Measurements from ENCODE around the gene BCAS1. TPM values are rescaled to one million over a fixed set of nuclear protein-coding genes. Genes with fewer than 3 reads are reported as not detected.

Gene BCAS1
- total RNA-seq, 2 donors from 2014 or later = not detected

DNA sequence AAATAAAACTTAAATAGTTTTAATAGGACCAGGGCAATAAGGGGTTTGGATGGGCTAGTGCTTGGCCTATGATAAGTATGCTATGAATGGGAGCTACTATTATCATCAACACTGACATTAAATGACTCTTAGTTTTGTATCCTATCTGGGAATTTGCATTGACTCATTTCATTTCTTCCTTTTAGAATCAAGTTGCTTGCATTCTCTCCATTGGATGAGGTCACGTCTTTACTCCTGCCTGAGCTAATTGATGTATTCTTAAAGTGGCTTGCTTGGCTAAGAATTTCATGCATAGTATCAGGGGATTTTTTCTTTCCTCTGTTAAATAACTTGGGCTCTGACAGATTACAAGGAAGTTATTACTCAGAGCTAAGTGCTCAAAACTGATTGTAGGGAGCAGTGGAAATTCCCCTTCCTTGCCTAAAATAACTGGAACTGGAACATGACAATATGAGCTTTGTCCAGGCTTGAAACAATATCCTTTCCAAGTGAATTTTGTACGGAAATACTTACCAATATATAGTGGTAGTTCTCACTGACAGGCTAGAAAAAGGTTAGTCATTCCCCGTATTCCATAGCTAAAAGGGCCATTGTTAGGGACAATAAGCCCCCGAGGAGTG, 169.9 kb downstream of the BCAS1 start:
- peak overlapping the region; percentile 60 for H3K27ac Mint-ChIP-seq
- no peaks in the 10 kb centered on the region for H3K36me3 Mint-ChIP-seq (ENCODE audit: insufficient read depth in 2 of 2)
- H3K9me3 Mint-ChIP-seq = no peaks in the 10 kb centered on the region
- DNase-seq (no peak), ATAC-seq (replicated peaks in 1 of 2) (peak; percentile 6 to 24)
- peak overlapping the region; percentile 6 to 23 for H3K4me3 Mint-ChIP-seq
- peaks cover 69% of the 10 kb centered on the region for H3K4me1 Mint-ChIP-seq (ENCODE audit: low read depth)
- no peaks in the 10 kb centered on the region for H3K27me3 Mint-ChIP-seq (ENCODE audit: low read depth)

DNA sequence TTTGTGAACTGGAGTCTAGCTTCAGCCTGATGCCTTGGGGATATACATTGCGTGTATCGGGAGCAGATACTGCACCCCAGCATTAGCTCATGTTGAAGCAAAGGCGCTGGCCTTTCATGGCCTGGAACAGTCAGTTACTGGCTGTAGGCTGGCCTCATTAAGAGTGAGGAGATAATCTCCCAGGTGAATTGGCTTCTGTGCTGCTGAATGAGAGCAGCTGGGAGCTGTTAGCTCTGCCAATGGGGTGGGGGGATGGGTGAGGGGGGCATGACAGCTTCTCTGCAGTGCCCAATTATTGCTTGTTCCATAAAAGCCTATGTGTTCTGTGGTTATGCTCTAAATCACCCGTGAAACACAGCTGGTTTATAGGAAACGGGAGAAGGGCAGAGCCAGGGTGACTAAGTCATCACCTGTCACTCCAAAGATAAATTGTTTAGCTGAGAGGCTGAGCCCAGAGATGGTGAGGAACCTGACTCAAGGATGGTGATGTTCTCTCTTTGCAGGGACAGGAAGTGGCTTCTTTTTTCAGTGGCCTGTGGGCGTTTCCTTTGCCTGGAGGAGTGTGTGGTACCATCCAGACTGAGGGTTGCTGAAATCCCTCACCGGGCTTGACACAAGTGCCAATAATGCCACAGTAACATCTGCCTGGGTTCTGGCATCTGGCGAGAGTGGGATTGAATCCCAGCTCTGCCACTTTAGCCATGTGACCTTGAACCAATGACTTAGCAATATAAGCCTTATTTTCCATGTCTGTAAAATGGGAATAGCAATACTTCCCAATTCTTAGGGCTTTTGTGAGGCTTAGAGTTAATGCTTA, 170.8 kb downstream of the BCAS1 start:
- Mint-ChIP-seq H3K36me3 (ENCODE audit: insufficient read depth in 2 of 2) (no peaks in the 10 kb centered on the region), H3K9me3 (no peaks in the 10 kb centered on the region), H3K27ac (peak overlapping the region; percentile 62), H3K4me3 (peak overlapping the region; percentile 24 to 52), H3K27me3 (ENCODE audit: low read depth) (no peaks in the 10 kb centered on the region), H3K4me1 (ENCODE audit: low read depth) (peaks cover 73% of the 10 kb centered on the region)
- ATAC-seq (replicated peaks in 1 of 2) (peak; percentile 91), DNase-seq (peak; percentile 80 to 89)

DNA sequence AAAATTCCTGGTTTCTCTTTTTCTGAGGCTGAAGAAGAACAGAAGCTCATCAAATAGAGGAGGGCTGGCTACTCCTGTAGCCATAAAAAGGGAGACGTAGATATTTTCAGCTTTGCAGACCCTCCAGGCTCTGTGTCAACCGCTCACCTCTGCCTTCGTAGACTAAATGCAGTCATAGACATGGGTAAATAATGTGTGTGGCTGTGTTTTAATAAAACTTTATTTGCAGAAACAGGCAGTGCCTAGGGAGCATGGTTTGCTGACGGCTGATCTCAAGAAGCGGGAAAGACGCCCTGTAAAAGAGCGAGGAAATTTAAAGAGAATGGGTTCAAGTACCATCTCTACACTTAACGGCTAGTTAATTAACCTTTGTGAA, 171.8 kb downstream of the BCAS1 start:
- DNase-seq (no peak), ATAC-seq (replicated peaks in 1 of 2) (no peak)
- Mint-ChIP-seq H3K36me3 (ENCODE audit: insufficient read depth in 2 of 2) (no peaks in the 10 kb centered on the region), H3K9me3 (no peaks in the 10 kb centered on the region), H3K4me3 (peak overlapping the region in 1 of 2 donors; percentile 38), H3K27ac (no peak overlapping the region), H3K4me1 (ENCODE audit: low read depth) (peaks cover 77% of the 10 kb centered on the region), H3K27me3 (ENCODE audit: low read depth) (no peaks in the 10 kb centered on the region)

DNA sequence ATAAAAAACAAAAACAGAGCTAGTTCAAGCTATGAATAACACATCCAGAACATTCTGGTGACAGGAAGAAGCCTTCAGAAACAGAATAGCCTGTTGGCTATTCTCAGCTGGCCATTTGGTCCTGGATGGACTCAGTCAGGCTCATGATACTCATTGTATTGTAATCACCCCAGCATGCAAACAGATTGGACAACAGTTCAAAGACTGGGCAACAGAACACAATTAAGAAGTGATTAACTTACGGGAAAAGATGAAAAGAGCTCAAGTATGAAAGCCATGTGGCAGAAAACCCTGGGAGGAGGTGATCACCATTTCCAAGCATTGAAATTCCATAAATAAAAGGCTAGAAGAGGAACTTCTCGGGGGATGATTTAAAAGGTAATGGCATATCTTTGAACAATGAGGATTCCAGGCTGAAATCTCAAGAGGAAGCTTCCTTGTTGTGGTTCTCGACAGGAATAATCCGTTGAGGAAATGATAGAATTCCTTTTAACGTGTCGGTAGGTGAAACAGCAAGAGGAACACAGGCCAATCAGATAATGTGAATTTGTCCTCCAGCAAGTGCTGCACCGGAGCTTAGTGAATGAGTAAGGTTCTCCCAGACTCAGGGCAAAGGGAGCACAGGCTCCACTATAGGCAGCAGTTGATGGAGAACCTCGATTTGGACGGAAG, 172.4 kb downstream of the BCAS1 start:
- Mint-ChIP-seq H3K9me3 (no peaks in the 10 kb centered on the region), H3K36me3 (ENCODE audit: insufficient read depth in 2 of 2) (peaks cover 0 to 2% of the 10 kb centered on the region in 2 donors), H3K4me1 (ENCODE audit: low read depth) (peaks cover 77% of the 10 kb centered on the region), H3K4me3 (no peak overlapping the region), H3K27ac (no peak overlapping the region), H3K27me3 (ENCODE audit: low read depth) (no peaks in the 10 kb centered on the region)
- DNase-seq = no peak
- ATAC-seq (replicated peaks in 1 of 2) = no peak

DNA sequence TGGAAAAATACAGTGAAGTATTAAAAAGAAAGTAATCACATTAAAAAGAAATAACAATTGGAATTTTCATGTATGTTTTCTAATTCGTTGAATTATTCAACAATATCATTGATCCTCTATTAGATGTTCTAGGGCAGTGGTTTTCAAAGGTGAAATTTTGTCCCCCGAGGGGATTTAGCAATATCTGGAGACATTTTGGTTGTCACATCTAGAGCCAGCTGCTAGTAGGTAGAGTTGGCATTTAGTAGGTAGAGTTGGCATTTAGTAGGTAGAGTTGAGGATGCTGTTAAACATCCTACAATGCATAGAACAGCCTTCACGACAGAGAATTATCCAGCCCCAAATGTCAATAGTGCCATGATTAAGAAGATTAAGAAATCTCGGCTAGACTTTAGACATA, 173.7 kb downstream of the BCAS1 start:
- no peaks in the 10 kb centered on the region for H3K9me3 Mint-ChIP-seq

DNA sequence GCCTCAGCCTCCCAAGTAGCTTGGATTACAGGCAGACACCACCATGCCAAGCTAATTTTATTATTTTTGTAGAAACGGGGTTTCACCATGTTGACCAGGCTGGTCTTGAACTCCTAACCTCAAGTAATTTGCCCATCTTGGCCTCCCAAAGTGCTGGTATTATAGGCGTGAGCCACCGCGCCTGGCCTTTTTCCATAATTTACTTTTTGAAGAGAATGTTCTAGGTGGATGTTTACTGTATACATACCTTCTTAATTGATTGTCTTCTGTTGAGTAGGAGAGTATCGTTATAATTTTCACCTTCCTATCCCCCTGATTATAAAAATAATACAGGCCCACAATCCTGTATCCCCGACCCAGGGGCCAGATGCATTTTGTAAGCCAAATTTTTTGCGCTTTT, 174.4 kb downstream of the BCAS1 start:
- no peak for ATAC-seq (replicated peaks in 1 of 2)
- Mint-ChIP-seq H3K4me1 (ENCODE audit: low read depth) (peaks cover 78% of the 10 kb centered on the region), H3K27me3 (ENCODE audit: low read depth) (no peaks in the 10 kb centered on the region), H3K4me3 (no peak overlapping the region), H3K9me3 (no peaks in the 10 kb centered on the region), H3K27ac (no peak overlapping the region), H3K36me3 (ENCODE audit: insufficient read depth in 2 of 2) (peaks cover 0 to 2% of the 10 kb centered on the region in 2 donors)
- DNase-seq = no peak

More for the DNA sequence above, 173.7 kb downstream of the BCAS1 start:
- Mint-ChIP-seq H3K4me3 (no peak overlapping the region), H3K27ac (no peak overlapping the region), H3K36me3 (ENCODE audit: insufficient read depth in 2 of 2) (peaks cover 0 to 2% of the 10 kb centered on the region in 2 donors), H3K27me3 (ENCODE audit: low read depth) (no peaks in the 10 kb centered on the region), H3K4me1 (ENCODE audit: low read depth) (peaks cover 75% of the 10 kb centered on the region)
- DNase-seq (no peak), ATAC-seq (replicated peaks in 1 of 2) (no peak)

DNA sequence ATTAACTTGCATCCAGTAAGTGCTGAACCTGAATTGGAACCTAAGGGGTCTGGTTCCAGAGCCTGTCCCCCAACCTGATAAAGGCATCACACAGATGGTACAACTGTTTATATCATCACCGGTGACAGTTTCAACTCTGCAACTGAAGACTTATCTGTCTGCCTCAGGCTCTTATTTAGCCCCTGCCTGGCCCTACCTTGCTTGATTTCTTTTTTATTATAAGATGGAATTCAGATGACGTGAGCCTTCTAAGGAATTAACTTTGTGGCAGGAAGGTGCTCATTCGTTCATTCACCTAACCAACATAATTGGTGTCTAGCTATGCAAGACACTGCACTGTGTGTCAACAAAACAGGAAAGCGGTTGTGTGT, 175.0 kb downstream of the BCAS1 start:
- Mint-ChIP-seq H3K9me3 (no peaks in the 10 kb centered on the region), H3K27ac (peak overlapping the region; percentile 54), H3K4me3 (no peak overlapping the region), H3K27me3 (ENCODE audit: low read depth) (no peaks in the 10 kb centered on the region), H3K36me3 (ENCODE audit: insufficient read depth in 2 of 2) (peaks cover 0 to 2% of the 10 kb centered on the region in 2 donors), H3K4me1 (ENCODE audit: low read depth) (peaks cover 78% of the 10 kb centered on the region)
- DNase-seq = no peak
- no peak for ATAC-seq (replicated peaks in 1 of 2)

DNA sequence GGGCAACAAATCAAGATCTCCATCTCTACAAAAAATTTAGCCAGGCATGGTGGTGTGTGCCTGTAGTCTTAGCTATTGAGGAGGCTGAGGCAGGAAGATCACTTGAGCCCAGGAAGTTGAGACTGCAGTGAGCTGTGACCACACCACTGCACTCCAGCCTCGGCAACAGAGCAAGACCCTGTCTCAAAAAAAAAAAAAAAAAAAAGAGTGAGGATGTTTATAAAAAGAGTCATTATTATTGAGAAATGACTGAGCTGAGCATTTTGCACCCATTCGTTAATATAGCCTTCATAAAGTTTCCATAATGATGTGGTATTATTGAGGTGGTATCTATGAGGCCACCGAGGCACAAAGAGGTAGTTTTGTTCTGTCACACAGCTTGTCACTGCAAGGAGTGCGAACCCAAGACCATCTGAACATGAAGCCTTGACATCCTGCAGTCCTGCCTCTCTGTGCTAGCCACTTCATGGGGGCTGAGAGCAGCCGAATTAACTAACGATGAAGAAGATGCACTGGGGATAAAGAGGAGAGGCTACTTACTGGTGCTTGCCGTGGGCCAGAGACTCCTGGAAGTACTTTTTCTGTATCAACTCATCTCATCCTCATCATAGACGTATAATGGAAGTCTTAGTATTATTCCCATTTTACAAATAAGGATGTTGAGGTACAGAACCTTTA, 175.5 kb downstream of the BCAS1 start:
- no peak for ATAC-seq (replicated peaks in 1 of 2)
- H3K4me1 Mint-ChIP-seq (ENCODE audit: low read depth) = peaks cover 76% of the 10 kb centered on the region
- no peaks in the 10 kb centered on the region for H3K9me3 Mint-ChIP-seq
- DNase-seq = no peak
- no peaks in the 10 kb centered on the region for H3K27me3 Mint-ChIP-seq (ENCODE audit: low read depth)
- no peak overlapping the region for H3K27ac Mint-ChIP-seq
- peak overlapping the region; percentile 15 to 25 for H3K4me3 Mint-ChIP-seq
- H3K36me3 Mint-ChIP-seq (ENCODE audit: insufficient read depth in 2 of 2) = peaks cover 0 to 2% of the 10 kb centered on the region in 2 donors

Other genes with a start within 250 kb of the BCAS1 start
- gene CYP24A1, start 103.4 kb upstream of the BCAS1 start, total RNA-seq = not detected
- 10 to 100 TPM; 48.9 to 49.1 TPM for gene PFDN4, start 137.5 kb upstream of the BCAS1 start, total RNA-seq

All from activated T-cell treated with anti-CD3 and anti-CD28 coated beads, Interleukin-2, amount 50 U/mL, for 72 hours (primary cell).